ENCODE measurements around the gene USP17L11.
"Not testable (repeated sequence)": the region's sequence is repeated elsewhere in the genome, so short reads cannot be mapped to it uniquely, and the experiment has no call there.

The USP17L11 gene, protein sequence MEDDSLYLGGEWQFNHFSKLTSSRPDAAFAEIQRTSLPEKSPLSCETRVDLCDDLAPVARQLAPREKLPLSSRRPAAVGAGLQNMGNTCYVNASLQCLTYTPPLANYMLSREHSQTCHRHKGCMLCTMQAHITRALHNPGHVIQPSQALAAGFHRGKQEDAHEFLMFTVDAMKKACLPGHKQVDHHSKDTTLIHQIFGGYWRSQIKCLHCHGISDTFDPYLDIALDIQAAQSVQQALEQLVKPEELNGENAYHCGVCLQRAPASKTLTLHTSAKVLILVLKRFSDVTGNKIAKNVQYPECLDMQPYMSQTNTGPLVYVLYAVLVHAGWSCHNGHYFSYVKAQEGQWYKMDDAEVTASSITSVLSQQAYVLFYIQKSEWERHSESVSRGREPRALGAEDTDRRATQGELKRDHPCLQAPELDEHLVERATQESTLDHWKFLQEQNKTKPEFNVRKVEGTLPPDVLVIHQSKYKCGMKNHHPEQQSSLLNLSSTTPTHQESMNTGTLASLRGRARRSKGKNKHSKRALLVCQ

GRCh38 chr4:9215105-9215504, at the start of gene USP17L11:
TSS of gene USP17L11 (plus strand) at chr4:9215405. CDS start at chr4:9215405, 0 bp downstream.
- H3K27ac Mint-ChIP-seq; H3K4me3 Mint-ChIP-seq; H3K4me1 Mint-ChIP-seq; H3K27me3 Mint-ChIP-seq; H3K9me3 Mint-ChIP-seq; ATAC-seq; DNase-seq; H3K36me3 Mint-ChIP-seq (ENCODE audit: low read depth): not testable (repeated sequence)

- H3K4me1 Mint-ChIP-seq; H3K27ac Mint-ChIP-seq; DNase-seq; H3K9me3 Mint-ChIP-seq; H3K27me3 Mint-ChIP-seq; H3K4me3 Mint-ChIP-seq; ATAC-seq; H3K36me3 Mint-ChIP-seq (ENCODE audit: low read depth): not testable (repeated sequence)
These were observed 49.2 kb upstream of the USP17L11 start for GRCh38 chr4:9165990-9166389.

GRCh38 chr4:9169791-9170459, 45.3 kb upstream of the USP17L11 start, which contains the start of gene FAM90A26:
TSS of gene FAM90A26 (plus strand) at chr4:9170409. CDS start at chr4:9173173, 2,764 bp downstream.
- not testable (repeated sequence) for DNase-seq; ATAC-seq; H3K27me3 Mint-ChIP-seq; H3K27ac Mint-ChIP-seq; H3K36me3 Mint-ChIP-seq (ENCODE audit: low read depth); H3K4me3 Mint-ChIP-seq; H3K4me1 Mint-ChIP-seq; H3K9me3 Mint-ChIP-seq

- H3K4me1 Mint-ChIP-seq: not testable (repeated sequence)
These were observed 4.8 kb upstream of the USP17L11 start, which contains the start of gene USP17L10 for GRCh38 chr4:9210357-9210756. TSS of gene USP17L10 (plus strand) at chr4:9210657. CDS start at chr4:9210657, 0 bp downstream.

GRCh38 chr4:9214701-9215100, 504 bp upstream of the USP17L11 start:
- not testable (repeated sequence) for ATAC-seq; H3K27me3 Mint-ChIP-seq; H3K36me3 Mint-ChIP-seq (ENCODE audit: low read depth); H3K27ac Mint-ChIP-seq; H3K4me3 Mint-ChIP-seq; H3K4me1 Mint-ChIP-seq; H3K9me3 Mint-ChIP-seq
- peak; percentile 0 for DNase-seq

More at GRCh38 chr4:9210357-9210756, 4.8 kb upstream of the USP17L11 start, which contains the start of gene USP17L10:
- ATAC-seq; H3K27ac Mint-ChIP-seq; DNase-seq; H3K4me3 Mint-ChIP-seq; H3K36me3 Mint-ChIP-seq (ENCODE audit: low read depth); H3K27me3 Mint-ChIP-seq; H3K9me3 Mint-ChIP-seq: not testable (repeated sequence)

DNA sequence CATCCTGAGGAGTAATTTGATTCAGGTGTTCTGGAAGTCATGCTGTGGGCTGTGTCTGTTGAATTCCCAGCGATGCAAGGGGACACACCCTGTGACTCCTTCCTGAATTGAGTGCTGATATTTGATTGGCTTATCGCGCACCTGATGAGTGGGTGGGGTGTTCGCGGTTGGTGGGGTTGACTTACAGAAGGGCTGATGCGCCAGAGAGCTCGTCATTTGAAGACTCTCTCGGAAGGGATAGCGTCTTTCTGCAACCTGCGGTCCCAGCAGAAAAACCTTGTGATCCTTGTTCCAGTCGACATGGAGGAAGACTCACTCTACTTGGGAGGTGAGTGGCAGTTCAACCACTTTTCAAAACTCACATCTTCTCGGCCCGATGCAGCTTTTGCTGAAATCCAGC, 4.6 kb downstream of the USP17L11 start, which contains the start of gene USP17L12:
Gene USP17L12, plus strand, starts transcription at position 301 of the 400 bp plus-strand sequence. Its CDS starts 0 bp downstream, at position 301.
- H3K27ac Mint-ChIP-seq; H3K27me3 Mint-ChIP-seq; H3K4me3 Mint-ChIP-seq; H3K9me3 Mint-ChIP-seq; H3K4me1 Mint-ChIP-seq; H3K36me3 Mint-ChIP-seq (ENCODE audit: low read depth); ATAC-seq; DNase-seq: not testable (repeated sequence)

DNA sequence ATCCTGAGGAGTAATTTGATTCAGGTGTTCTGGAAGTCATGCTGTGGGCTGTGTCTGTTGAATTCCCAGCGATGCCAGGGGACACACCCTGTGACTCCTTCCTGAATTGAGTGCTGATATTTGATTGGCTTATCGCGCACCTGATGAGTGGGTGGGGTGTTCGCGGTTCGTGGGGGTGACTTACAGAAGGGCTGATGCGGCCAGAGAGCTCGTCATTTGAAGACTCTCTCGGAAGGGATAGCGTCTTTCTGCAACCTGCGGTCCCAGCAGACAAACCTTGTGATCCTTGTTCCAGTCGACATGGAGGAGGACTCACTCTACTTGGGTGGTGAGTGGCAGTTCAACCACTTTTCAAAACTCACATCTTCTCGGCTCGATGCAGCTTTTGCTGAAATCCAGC, 9.4 kb downstream of the USP17L11 start, which contains the start of gene USP17L13:
Gene USP17L13, plus strand, starts transcription at position 301 of the 400 bp plus-strand sequence. Its CDS starts 0 bp downstream, at position 301.
- not testable (repeated sequence) for H3K4me3 Mint-ChIP-seq; H3K27me3 Mint-ChIP-seq; H3K36me3 Mint-ChIP-seq (ENCODE audit: low read depth); H3K4me1 Mint-ChIP-seq; DNase-seq; ATAC-seq; H3K9me3 Mint-ChIP-seq; H3K27ac Mint-ChIP-seq

GRCh38 chr4:9230249-9230648, 15.0 kb downstream of the USP17L11 start:
- H3K27ac Mint-ChIP-seq; DNase-seq; H3K27me3 Mint-ChIP-seq; H3K9me3 Mint-ChIP-seq; ATAC-seq; H3K36me3 Mint-ChIP-seq (ENCODE audit: low read depth); H3K4me3 Mint-ChIP-seq; H3K4me1 Mint-ChIP-seq: not testable (repeated sequence)

DNA sequence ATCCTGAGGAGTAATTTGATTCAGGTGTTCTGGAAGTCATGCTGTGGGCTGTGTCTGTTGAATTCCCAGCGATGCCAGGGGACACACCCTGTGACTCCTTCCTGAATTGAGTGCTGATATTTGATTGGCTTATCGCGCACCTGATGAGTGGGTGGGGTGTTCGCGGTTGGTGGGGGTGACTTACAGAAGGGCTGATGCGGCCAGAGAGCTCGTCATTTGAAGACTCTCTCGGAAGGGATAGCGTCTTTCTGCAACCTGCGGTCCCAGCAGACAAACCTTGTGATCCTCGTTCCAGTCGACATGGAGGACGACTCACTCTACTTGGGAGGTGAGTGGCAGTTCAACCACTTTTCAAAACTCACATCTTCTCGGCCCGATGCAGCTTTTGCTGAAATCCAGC, 18.9 kb downstream of the USP17L11 start, which contains the start of gene USP17L15:
Gene USP17L15, plus strand, starts transcription at position 301 of the 400 bp plus-strand sequence. Its CDS starts 0 bp downstream, at position 301.
- not testable (repeated sequence) for H3K4me3 Mint-ChIP-seq

GRCh38 chr4:9238461-9238860, 23.3 kb downstream of the USP17L11 start:
- not testable (repeated sequence) for H3K27ac Mint-ChIP-seq; H3K9me3 Mint-ChIP-seq; DNase-seq; H3K36me3 Mint-ChIP-seq (ENCODE audit: low read depth); ATAC-seq; H3K4me1 Mint-ChIP-seq; H3K4me3 Mint-ChIP-seq; H3K27me3 Mint-ChIP-seq

More for the DNA sequence above, 18.9 kb downstream of the USP17L11 start, which contains the start of gene USP17L15:
- not testable (repeated sequence) for H3K36me3 Mint-ChIP-seq (ENCODE audit: low read depth); H3K9me3 Mint-ChIP-seq; H3K4me1 Mint-ChIP-seq; ATAC-seq; H3K27me3 Mint-ChIP-seq; DNase-seq; H3K27ac Mint-ChIP-seq

- not testable (repeated sequence) for H3K4me3 Mint-ChIP-seq; H3K36me3 Mint-ChIP-seq (ENCODE audit: low read depth); ATAC-seq; H3K4me1 Mint-ChIP-seq; H3K27me3 Mint-ChIP-seq; H3K27ac Mint-ChIP-seq; H3K9me3 Mint-ChIP-seq; DNase-seq
These were observed 28.4 kb downstream of the USP17L11 start, which contains the start of gene USP17L17 for GRCh38 chr4:9243579-9243978. TSS of gene USP17L17 (plus strand) at chr4:9243879. CDS start at chr4:9243879, 0 bp downstream.

GRCh38 chr4:9247953-9248680, 32.9 kb downstream of the USP17L11 start, which contains the start of gene USP17L18:
TSS of gene USP17L18 (plus strand) at chr4:9248630. CDS start at chr4:9248630, 0 bp downstream.
- ATAC-seq; H3K27ac Mint-ChIP-seq; DNase-seq; H3K4me1 Mint-ChIP-seq; H3K27me3 Mint-ChIP-seq; H3K9me3 Mint-ChIP-seq; H3K4me3 Mint-ChIP-seq; H3K36me3 Mint-ChIP-seq (ENCODE audit: low read depth): not testable (repeated sequence)

DNA sequence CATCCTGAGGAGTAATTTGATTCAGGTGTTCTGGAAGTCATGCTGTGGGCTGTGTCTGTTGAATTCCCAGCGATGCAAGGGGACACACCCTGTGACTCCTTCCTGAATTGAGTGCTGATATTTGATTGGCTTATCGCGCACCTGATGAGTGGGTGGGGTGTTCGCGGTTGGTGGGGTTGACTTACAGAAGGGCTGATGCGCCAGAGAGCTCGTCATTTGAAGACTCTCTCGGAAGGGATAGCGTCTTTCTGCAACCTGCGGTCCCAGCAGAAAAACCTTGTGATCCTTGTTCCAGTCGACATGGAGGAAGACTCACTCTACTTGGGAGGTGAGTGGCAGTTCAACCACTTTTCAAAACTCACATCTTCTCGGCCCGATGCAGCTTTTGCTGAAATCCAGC, 37.9 kb downstream of the USP17L11 start, which contains the start of gene USP17L19:
Gene USP17L19, plus strand, starts transcription at position 301 of the 400 bp plus-strand sequence. Its CDS starts 0 bp downstream, at position 301.
- H3K27me3 Mint-ChIP-seq; DNase-seq; ATAC-seq; H3K27ac Mint-ChIP-seq; H3K4me3 Mint-ChIP-seq; H3K9me3 Mint-ChIP-seq; H3K36me3 Mint-ChIP-seq (ENCODE audit: low read depth); H3K4me1 Mint-ChIP-seq: not testable (repeated sequence)
